ENCODE data around the gene BID.

Gene BID

GRCh38 chr22:17818180-17818579 is 43.9 kb upstream of the BID start:
- no peak overlapping the region for H3K4me3 ChIP-seq (replicated peaks in 1 of 2; ENCODE audit: low read depth in 2 of 2, low read length in 2 of 2)
- TF ChIP-seq CTCF (IDR thresholded peaks at IDR 0.05; ENCODE audit: low read depth, low read length): no peak
- DNase-seq (ENCODE audit: low read depth in 2 of 2): no peak

- DNase-seq (ENCODE audit: low read depth in 2 of 2): no peak
- H3K4me3 ChIP-seq (replicated peaks in 1 of 2; ENCODE audit: low read depth in 2 of 2, low read length in 2 of 2): no peak overlapping the region
- no peak for TF ChIP-seq CTCF (IDR thresholded peaks at IDR 0.05; ENCODE audit: low read depth, low read length)
Measured at GRCh38 chr22:17817511-17818065, 43.3 kb upstream of the BID start.

- H3K4me3 ChIP-seq (replicated peaks in 1 of 2; ENCODE audit: low read depth in 2 of 2, low read length in 2 of 2): no peak overlapping the region
- TF ChIP-seq CTCF (IDR thresholded peaks at IDR 0.05; ENCODE audit: low read depth, low read length): no peak
- DNase-seq (ENCODE audit: low read depth in 2 of 2): no peak
Measured at GRCh38 chr22:17817079-17817478, 42.8 kb upstream of the BID start.

- no peak overlapping the region for H3K4me3 ChIP-seq (replicated peaks in 1 of 2; ENCODE audit: low read depth in 2 of 2, low read length in 2 of 2)
- TF ChIP-seq CTCF (IDR thresholded peaks at IDR 0.05; ENCODE audit: low read depth, low read length): no peak
- no peak for DNase-seq (ENCODE audit: low read depth in 2 of 2)
Measured at GRCh38 chr22:17816649-17817048, 42.4 kb upstream of the BID start.

GRCh38 chr22:17815703-17816254 is 41.5 kb upstream of the BID start:
- DNase-seq (ENCODE audit: low read depth in 2 of 2): no peak
- no peak overlapping the region for H3K4me3 ChIP-seq (replicated peaks in 1 of 2; ENCODE audit: low read depth in 2 of 2, low read length in 2 of 2)
- no peak for TF ChIP-seq CTCF (IDR thresholded peaks at IDR 0.05; ENCODE audit: low read depth, low read length)

GRCh38 chr22:17814830-17815229 is 40.6 kb upstream of the BID start:
- DNase-seq (ENCODE audit: low read depth in 2 of 2): no peak
- no peak for TF ChIP-seq CTCF (IDR thresholded peaks at IDR 0.05; ENCODE audit: low read depth, low read length)
- H3K4me3 ChIP-seq (replicated peaks in 1 of 2; ENCODE audit: low read depth in 2 of 2, low read length in 2 of 2): no peak overlapping the region

- H3K4me3 ChIP-seq (replicated peaks in 1 of 2; ENCODE audit: low read depth in 2 of 2, low read length in 2 of 2): no peak overlapping the region
- no peak for DNase-seq (ENCODE audit: low read depth in 2 of 2)
- no peak for TF ChIP-seq CTCF (IDR thresholded peaks at IDR 0.05; ENCODE audit: low read depth, low read length)
Measured at GRCh38 chr22:17814084-17814483, 39.8 kb upstream of the BID start.
